Superior temporal gyrus (tissue), 1 donor: Measurements from ENCODE around the gene PLCH1.
A peak's percentile ranks its signal among the peaks of the same experiment; 100 is the strongest.

Experiments used
- DNase-seq: peaks from one replicate; pipeline ENCODE4 v3.0.0-alpha.2; 2016; ENCODE audit errors: extremely low spot score

PLCH1 gene

DNA sequence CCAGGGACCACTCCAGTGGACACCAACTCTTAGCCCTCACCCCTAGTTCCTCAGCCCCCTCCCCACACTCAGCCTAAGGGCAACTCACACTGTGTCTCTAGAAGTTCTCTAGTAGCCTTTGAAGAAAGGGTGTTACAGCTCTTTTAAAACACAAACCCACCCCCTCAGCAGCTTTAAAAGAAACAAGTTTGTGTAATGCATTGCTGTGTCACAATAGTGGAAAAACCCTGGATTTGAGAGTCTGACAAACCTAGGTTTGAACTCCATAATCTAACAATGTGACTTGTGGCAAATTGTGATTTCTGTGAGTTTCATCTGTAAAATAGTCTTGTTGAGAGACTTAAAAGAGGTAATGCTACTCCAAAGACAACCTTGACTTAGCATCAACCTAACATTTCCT, 54.0 kb downstream of the PLCH1 start:
- DNase-seq = no peak

- no peak for DNase-seq
These were observed 56.4 kb downstream of the PLCH1 start for GRCh38 chr3:155688481-155688880.

GRCh38 chr3:155683344-155683720, 61.5 kb downstream of the PLCH1 start:
- no peak for DNase-seq

GRCh38 chr3:155682426-155683343, 62.2 kb downstream of the PLCH1 start:
- DNase-seq = no peak

GRCh38 chr3:155676252-155676981, 68.5 kb downstream of the PLCH1 start:
- peak; percentile 65 for DNase-seq

- no peak for DNase-seq
These were observed 69.8 kb downstream of the PLCH1 start for GRCh38 chr3:155675094-155675493.

GRCh38 chr3:155673421-155673820, 71.5 kb downstream of the PLCH1 start:
- no peak for DNase-seq

GRCh38 chr3:155670335-155670734, 74.5 kb downstream of the PLCH1 start:
- DNase-seq = no peak

- DNase-seq = no peak
These were observed 76.9 kb downstream of the PLCH1 start for GRCh38 chr3:155667988-155668387.

- no peak for DNase-seq
These were observed 79.8 kb downstream of the PLCH1 start for GRCh38 chr3:155664925-155665695.

- DNase-seq = no peak
These were observed 81.2 kb downstream of the PLCH1 start for GRCh38 chr3:155663467-155664212.

- no peak for DNase-seq
These were observed 83.1 kb downstream of the PLCH1 start for GRCh38 chr3:155661760-155662159.

GRCh38 chr3:155661042-155661441, 83.8 kb downstream of the PLCH1 start:
- no peak for DNase-seq

DNA sequence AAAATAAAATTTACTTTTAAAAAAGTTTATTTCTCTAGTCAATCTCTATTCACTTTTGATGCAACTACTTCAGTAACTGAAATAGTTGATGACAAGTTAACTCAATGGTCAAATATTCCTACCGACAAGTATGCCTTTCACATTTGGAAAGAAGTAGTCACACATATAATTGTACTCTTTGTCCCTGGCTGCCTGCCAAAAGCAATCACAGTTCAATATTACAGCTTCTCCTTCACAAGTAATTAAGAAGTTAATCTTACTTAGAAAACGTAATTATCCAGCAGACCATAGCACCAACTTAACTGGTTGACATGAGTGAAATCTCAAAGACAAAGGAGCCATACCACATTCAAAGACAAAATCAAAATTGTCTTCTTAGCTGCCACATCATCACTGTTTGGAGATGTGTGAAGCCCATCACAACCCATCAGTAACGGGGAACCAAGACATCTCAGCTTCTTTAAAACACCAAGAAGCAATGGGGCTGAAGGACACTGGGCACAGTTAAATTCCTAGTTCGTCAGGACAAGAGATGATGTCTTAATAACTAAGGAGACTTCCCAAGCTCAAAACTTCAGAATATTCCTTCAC, 86.1 kb downstream of the PLCH1 start:
- no peak for DNase-seq

DNA sequence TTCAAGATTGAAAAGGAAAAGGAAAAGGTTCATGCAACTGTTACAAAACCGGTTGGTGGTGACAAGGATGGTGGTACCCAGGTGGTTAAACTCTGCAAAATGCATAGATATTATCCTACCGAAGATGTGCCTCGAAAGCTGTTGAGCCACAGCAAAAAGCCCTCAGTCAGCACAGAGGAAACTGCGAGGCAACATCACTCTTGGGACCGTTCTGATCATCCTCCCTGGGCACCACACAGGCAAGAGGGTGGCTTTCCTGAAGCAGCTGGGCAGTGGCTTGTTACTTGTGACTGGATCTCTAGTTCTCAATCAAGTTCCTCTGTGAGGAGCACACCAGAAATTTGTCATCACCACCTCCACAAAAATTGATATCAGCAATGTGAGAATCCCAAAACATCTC, 86.9 kb downstream of the PLCH1 start:
- no peak for DNase-seq

- no peak for DNase-seq
These were observed 87.7 kb downstream of the PLCH1 start for GRCh38 chr3:155657161-155657560.

DNA sequence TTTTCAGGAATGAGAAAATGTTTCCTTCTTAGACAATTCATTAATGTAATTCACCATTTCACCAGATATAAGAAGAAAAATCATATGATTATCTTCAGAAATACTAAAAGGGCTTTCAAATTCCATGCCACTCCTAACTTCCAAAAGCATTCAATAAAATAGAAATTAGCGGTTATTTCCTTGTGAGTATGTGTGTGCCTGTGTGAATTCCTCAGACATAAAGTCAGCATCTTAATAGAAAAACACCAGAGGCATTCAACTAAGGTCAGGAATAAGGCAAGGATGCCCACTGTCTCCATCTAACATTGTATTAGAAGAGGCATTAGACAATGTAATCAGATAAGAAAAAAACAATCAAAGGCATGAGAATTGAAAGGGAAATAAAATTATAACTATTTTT, 88.4 kb downstream of the PLCH1 start:
- no peak for DNase-seq

DNA sequence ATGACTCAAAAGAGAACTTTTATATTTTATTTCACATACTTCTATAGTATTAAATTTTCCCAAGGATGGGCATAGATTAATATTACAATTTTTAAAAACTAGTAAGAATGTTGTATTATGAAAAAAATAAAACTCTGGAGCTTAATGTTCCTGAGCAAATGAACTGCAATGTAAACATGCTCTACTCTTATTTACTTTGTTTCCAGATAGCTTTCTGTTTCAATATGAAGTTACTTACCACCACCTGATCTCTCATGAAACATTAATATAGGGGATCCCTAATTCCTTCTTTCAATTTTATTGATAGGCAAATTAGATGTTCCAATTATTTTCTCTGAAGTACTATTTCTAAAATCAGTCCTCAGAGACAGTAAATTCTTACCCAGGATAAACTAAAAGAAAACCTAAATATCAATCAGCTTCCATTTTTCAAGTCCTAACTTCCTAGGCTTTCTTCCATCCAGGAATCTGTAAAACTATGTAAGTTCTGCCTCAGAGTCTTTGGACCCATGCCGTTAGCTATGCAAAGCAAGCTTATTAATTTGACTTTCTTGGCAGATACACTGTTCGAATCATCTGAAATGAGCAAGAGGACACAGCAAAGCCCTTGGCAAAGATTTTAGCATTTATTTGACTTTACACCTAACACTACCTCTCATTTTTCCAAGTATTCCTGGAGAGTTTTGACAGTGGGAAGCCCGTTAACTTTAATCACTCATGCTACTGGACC, 93.2 kb downstream of the PLCH1 start:
- DNase-seq = no peak

DNA sequence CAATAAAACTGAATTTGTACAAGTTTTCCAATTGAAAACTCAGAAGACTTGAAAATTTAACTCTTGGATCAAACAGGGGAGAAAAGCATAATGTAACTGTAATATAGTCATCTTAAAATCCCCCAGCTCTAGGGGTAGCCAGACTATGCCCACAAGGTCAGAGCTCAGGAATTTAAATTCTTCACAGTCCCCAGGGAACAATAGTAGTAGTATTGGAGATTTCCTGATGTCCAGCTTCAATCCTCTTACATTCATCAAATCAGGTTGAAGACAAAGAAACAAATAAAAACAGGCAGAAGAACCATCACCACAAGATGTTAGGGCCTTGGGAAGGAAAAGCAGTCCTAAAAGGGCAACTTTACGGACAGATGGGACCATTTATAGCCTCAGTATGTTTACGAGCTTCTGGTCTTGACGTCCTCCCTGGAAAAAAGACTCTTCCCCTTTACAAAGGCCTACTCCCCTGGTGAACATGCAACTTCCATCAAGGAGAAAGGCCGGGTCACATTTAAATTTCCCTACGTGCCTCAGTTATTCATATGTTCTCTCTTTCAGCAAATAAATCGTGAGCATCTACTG, 96.8 kb downstream of the PLCH1 start:
- DNase-seq = no peak

GRCh38 chr3:155647206-155647605, 97.7 kb downstream of the PLCH1 start:
- no peak for DNase-seq
